Measurements from ENCODE around the gene LRRK2. TPM values are rescaled to one million over a fixed set of nuclear protein-coding genes. Genes with fewer than 3 reads are reported as not detected.

The LRRK2 gene
- total RNA-seq, 6 donors from 2014 or later, result 232 to 719 (median 390) TPM

GRCh38 chr12:40225984-40226602 is 1.3 kb downstream of the LRRK2 start:
- peaks cover 0 to 4% (median 2%) of the 10 kb centered on the region in 4 donors for H3K4me1 ChIP-seq
- ATAC-seq (ENCODE audit: low FRiP score in 2 of 2), result no peak
- WGBS, 2 donors, result 20 to 32% methylated on average over 1 of the region's 1 CpG

GRCh38 chr12:40226705-40227104 is 1.9 kb downstream of the LRRK2 start:
- DNase-seq (peak in 1 of 2 donors; percentile 80), ATAC-seq (ENCODE audit: low FRiP score in 2 of 2) (peak; percentile 74 to 84)
- 29 to 31% methylated on average over 4 of the region's 4 CpGs for WGBS, 2 donors
- Histone ChIP-seq H3K9me3 (no peaks in the 10 kb centered on the region), H3K27ac (peak overlapping the region; percentile 92 to 99 (median 97)), H3K36me3 (no peaks in the 10 kb centered on the region), H3K27me3 (no peaks in the 10 kb centered on the region), H3K4me1 (peaks cover 0 to 4% (median 2%) of the 10 kb centered on the region in 4 donors), H3K4me3 (peak overlapping the region in 3 of 4 donors; percentile 51 to 71 (median 61))
- TF ChIP-seq CTCF (IDR thresholded peaks at IDR 0.05) (no peak), POLR2AphosphoS5 (IDR thresholded peaks at IDR 0.05) (peak; percentile 56 to 69), POLR2A (IDR thresholded peaks at IDR 0.05) (peak in 2 of 4 donors; percentile 17 to 77)

More at GRCh38 chr12:40225984-40226602, 1.3 kb downstream of the LRRK2 start:
- TF ChIP-seq POLR2A (IDR thresholded peaks at IDR 0.05) (no peak), EP300 (IDR thresholded peaks at IDR 0.05) (no peak), CTCF (IDR thresholded peaks at IDR 0.05) (no peak), POLR2AphosphoS5 (IDR thresholded peaks at IDR 0.05) (no peak)
- Histone ChIP-seq H3K27me3 (no peaks in the 10 kb centered on the region), H3K36me3 (no peaks in the 10 kb centered on the region), H3K27ac (peak overlapping the region; percentile 92 to 99 (median 97)), H3K9me3 (no peaks in the 10 kb centered on the region), H3K4me3 (peak overlapping the region in 3 of 4 donors; percentile 51 to 71 (median 61))
- no peak for DNase-seq

GRCh38 chr12:40227447-40227846 is 2.6 kb downstream of the LRRK2 start:
- Histone ChIP-seq H3K27me3 (no peaks in the 10 kb centered on the region), H3K4me1 (peaks cover 0 to 4% (median 2%) of the 10 kb centered on the region in 4 donors), H3K4me3 (peak overlapping the region in 3 of 4 donors; percentile 51 to 71 (median 61)), H3K36me3 (peaks cover 0 to 6% (median 0%) of the 10 kb centered on the region in 4 donors), H3K27ac (peak overlapping the region in 3 of 4 donors; percentile 92 to 99 (median 98)), H3K9me3 (no peaks in the 10 kb centered on the region)
- ATAC-seq (ENCODE audit: low FRiP score in 2 of 2) (no peak), DNase-seq (no peak)
- TF ChIP-seq POLR2A (IDR thresholded peaks at IDR 0.05), result no peak
- TF ChIP-seq POLR2AphosphoS5 (IDR thresholded peaks at IDR 0.05), result no peak
- no peak for TF ChIP-seq EP300 (IDR thresholded peaks at IDR 0.05)
- no peak for TF ChIP-seq CTCF (IDR thresholded peaks at IDR 0.05)
- 50 to 79% methylated on average over 1 of the region's 1 CpG for WGBS, 2 donors

GRCh38 chr12:40228727-40229126 is 3.9 kb downstream of the LRRK2 start:
- Histone ChIP-seq H3K27ac (peak overlapping the region in 3 of 4 donors; percentile 32 to 99 (median 62)), H3K27me3 (no peaks in the 10 kb centered on the region), H3K4me1 (peaks cover 0 to 4% (median 2%) of the 10 kb centered on the region in 4 donors), H3K9me3 (no peaks in the 10 kb centered on the region), H3K36me3 (peaks cover 0 to 7% (median 0%) of the 10 kb centered on the region in 4 donors), H3K4me3 (peak overlapping the region in 3 of 4 donors; percentile 51 to 71 (median 61))
- DNase-seq (no peak), ATAC-seq (ENCODE audit: low FRiP score in 2 of 2) (no peak)
- 48 to 50% methylated on average over 3 of the region's 3 CpGs for WGBS, 2 donors
- TF ChIP-seq POLR2AphosphoS5 (IDR thresholded peaks at IDR 0.05) (no peak), POLR2A (IDR thresholded peaks at IDR 0.05) (peak in 1 of 4 donors; percentile 12)

- H3K4me1 ChIP-seq, result peaks cover 0 to 4% (median 0%) of the 10 kb centered on the region in 4 donors
- no peaks in the 10 kb centered on the region for H3K9me3 ChIP-seq
- ATAC-seq (ENCODE audit: low FRiP score in 2 of 2) (no peak), DNase-seq (no peak)
- H3K4me3 ChIP-seq, result peak overlapping the region in 3 of 4 donors; percentile 51 to 71 (median 61)
- H3K27me3 ChIP-seq, result no peaks in the 10 kb centered on the region
- no peak for TF ChIP-seq POLR2AphosphoS5 (IDR thresholded peaks at IDR 0.05)
- TF ChIP-seq CTCF (IDR thresholded peaks at IDR 0.05), result no peak
- TF ChIP-seq EP300 (IDR thresholded peaks at IDR 0.05), result no peak
- TF ChIP-seq POLR2A (IDR thresholded peaks at IDR 0.05), result no peak
- peaks cover 0 to 19% (median under 1%) of the 10 kb centered on the region in 4 donors for H3K36me3 ChIP-seq
- peak overlapping the region in 3 of 4 donors; percentile 5 to 99 (median 62) for H3K27ac ChIP-seq
- WGBS, 2 donors, result 55 to 59% methylated on average over 10 of the region's 10 CpGs
Observed at GRCh38 chr12:40229690-40230651, 5.2 kb downstream of the LRRK2 start.
